Thoracic aorta (tissue), 2 donors: ENCODE data around the gene GPC5. TPM values are rescaled to one million over a fixed set of nuclear protein-coding genes. Genes with fewer than 3 reads are reported as not detected.

Experiments
- ATAC-seq: fragments of 150-250 bp; one replicate; pipeline ENCODE4 v1.8.0; 2017; ENCODE audit warnings: low read depth; ENCODE audit not compliant: insufficient number of reproducible peaks, low FRiP score
- DNase-seq: peaks from one replicate; pipeline ENCODE4 v3.0.0-alpha.2; 2020; ENCODE audit warnings: low spot score
- H3K27ac ChIP-seq, 2 donors: fragments of 200-600 bp; sonication (generic); 1 replicate in 1 of 2; 2 replicates in 1 of 2; pipeline ENCODE4 v1.5.1; 2016; ENCODE audit warnings: mild to moderate bottlenecking in 2 of 2, moderate library complexity in 2 of 2
- H3K27me3 ChIP-seq: fragments of 200-600 bp; sonication (generic); replicated peaks from 2 replicates; pipeline ENCODE4 v1.6.0; 2016; ENCODE audit warnings: mild to moderate bottlenecking; ENCODE audit not compliant: insufficient read depth
- H3K36me3 ChIP-seq: fragments of 200-600 bp; sonication (generic); one replicate; pipeline ENCODE4 v1.5.1; 2016
- H3K4me1 ChIP-seq, 2 donors: fragments of 200-600 bp; sonication (generic); 1 replicate in 1 of 2; 2 replicates in 1 of 2; pipeline versions ENCODE4 v1.5.1 to v1.6.0; 2016; ENCODE audit warnings: low read depth in 2 of 2, mild to moderate bottlenecking in 1 of 2; ENCODE audit not compliant: control insufficient read depth in 1 of 2
- H3K4me3 ChIP-seq: fragments of 200-600 bp; sonication (generic); 2 replicates; pipeline ENCODE4 v1.5.1; 2016; ENCODE audit warnings: mild to moderate bottlenecking
- H3K9me3 ChIP-seq: fragments of 200-600 bp; sonication (generic); 2 replicates; pipeline ENCODE4 v1.5.1; 2016
- CTCF ChIP-seq: fragments of 200-600 bp; sonication (generic); IDR thresholded peaks from one replicate; pipeline ENCODE4 v1.5.1; 2019; ENCODE audit warnings: antibody characterized with exemption
- total RNA-seq, 2 donors: library from RNA; depleted of rRNA; stranded (reverse); fragments of >200 nt; gene quantifications; one replicate each; pipeline versions ENCODE4 v1.1.0 to v1.2.3, GENCODE V29; 2016

Gene GPC5
- total RNA-seq, 2 donors from 2014 or later: 3.3 TPM; not detected in 1

GRCh38 chr13:92313382-92313781, 915.0 kb downstream of the GPC5 start:
- TF ChIP-seq CTCF: no peak
- H3K9me3 ChIP-seq: no peaks in the 10 kb centered on the region
- no peaks in the 10 kb centered on the region for H3K36me3 ChIP-seq
- H3K4me1 ChIP-seq: no peaks in the 10 kb centered on the region
- DNase-seq (no peak), ATAC-seq (no peak)
- H3K4me3 ChIP-seq: no peak overlapping the region
- H3K27me3 ChIP-seq: no peaks in the 10 kb centered on the region
- no peak overlapping the region for H3K27ac ChIP-seq

DNA sequence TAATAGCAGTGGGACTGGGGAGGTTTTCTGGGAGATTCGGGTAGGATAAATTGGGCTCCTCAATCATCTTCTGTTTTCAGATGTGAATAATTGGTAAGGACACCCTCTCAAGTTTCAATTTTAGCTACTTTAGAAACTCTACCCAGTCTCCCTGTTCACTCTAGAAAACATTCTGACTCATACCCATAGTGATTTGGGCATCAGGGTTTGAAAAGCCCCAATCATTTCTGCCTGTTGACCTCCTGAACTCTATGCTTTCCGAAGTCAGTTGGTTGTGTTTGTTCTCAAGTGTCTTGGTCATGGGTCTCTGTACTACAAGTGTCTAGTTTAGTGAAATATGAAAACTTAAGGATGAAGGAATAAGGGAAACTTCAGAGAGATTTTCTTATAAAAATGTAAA, 916.8 kb downstream of the GPC5 start:
- DNase-seq (no peak), ATAC-seq (no peak)
- TF ChIP-seq CTCF: no peak
- H3K9me3 ChIP-seq: no peaks in the 10 kb centered on the region
- H3K4me3 ChIP-seq: no peak overlapping the region
- no peaks in the 10 kb centered on the region for H3K4me1 ChIP-seq
- no peak overlapping the region for H3K27ac ChIP-seq
- H3K36me3 ChIP-seq: no peaks in the 10 kb centered on the region
- H3K27me3 ChIP-seq: no peaks in the 10 kb centered on the region

- H3K4me3 ChIP-seq: no peak overlapping the region
- no peaks in the 10 kb centered on the region for H3K4me1 ChIP-seq
- TF ChIP-seq CTCF: no peak
- DNase-seq (no peak), ATAC-seq (no peak)
- no peak overlapping the region for H3K27ac ChIP-seq
- no peaks in the 10 kb centered on the region for H3K36me3 ChIP-seq
- H3K27me3 ChIP-seq: no peaks in the 10 kb centered on the region
- no peaks in the 10 kb centered on the region for H3K9me3 ChIP-seq
Observed at GRCh38 chr13:92316030-92316429, 917.6 kb downstream of the GPC5 start.

- DNase-seq: no peak
- TF ChIP-seq CTCF: no peak
Observed at GRCh38 chr13:92317066-92317465, 918.6 kb downstream of the GPC5 start.

DNA sequence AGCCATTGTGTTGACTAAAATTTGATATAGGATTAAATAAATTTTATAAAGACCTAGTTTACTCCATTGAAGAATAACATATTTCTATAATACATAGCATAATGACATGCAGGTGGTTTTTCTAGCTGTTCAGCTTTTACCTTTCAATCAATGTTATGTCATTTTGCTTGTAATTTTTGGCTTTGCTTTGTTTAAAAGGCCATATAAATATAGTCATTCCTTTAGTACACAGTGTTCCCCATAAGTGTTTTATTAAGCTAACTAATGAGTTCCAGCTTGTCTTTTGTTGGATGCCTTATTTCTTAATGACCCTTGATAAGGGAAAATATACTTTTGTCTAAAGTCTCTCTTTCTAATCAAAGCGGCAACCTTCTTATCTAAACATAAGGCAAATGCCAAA, 921.9 kb downstream of the GPC5 start:
- Histone ChIP-seq H3K27ac (no peak overlapping the region), H3K4me3 (no peak overlapping the region), H3K36me3 (no peaks in the 10 kb centered on the region), H3K9me3 (no peaks in the 10 kb centered on the region), H3K27me3 (no peaks in the 10 kb centered on the region), H3K4me1 (no peaks in the 10 kb centered on the region)
- no peak for ATAC-seq
- no peak for DNase-seq
- TF ChIP-seq CTCF: no peak

More at GRCh38 chr13:92317066-92317465, 918.6 kb downstream of the GPC5 start:
- no peak overlapping the region for H3K27ac ChIP-seq
- H3K4me1 ChIP-seq: no peaks in the 10 kb centered on the region
- ATAC-seq: no peak
- no peaks in the 10 kb centered on the region for H3K36me3 ChIP-seq
- H3K4me3 ChIP-seq: no peak overlapping the region
- H3K9me3 ChIP-seq: no peaks in the 10 kb centered on the region
- H3K27me3 ChIP-seq: no peaks in the 10 kb centered on the region
